ENCODE data around the gene SENP3.
A peak's percentile ranks its signal among the peaks of the same experiment; 100 is the strongest.
"Not testable (repeated sequence)": the region's sequence is repeated elsewhere in the genome, so short reads cannot be mapped to it uniquely, and the experiment has no call there.

SENP3 gene

DNA sequence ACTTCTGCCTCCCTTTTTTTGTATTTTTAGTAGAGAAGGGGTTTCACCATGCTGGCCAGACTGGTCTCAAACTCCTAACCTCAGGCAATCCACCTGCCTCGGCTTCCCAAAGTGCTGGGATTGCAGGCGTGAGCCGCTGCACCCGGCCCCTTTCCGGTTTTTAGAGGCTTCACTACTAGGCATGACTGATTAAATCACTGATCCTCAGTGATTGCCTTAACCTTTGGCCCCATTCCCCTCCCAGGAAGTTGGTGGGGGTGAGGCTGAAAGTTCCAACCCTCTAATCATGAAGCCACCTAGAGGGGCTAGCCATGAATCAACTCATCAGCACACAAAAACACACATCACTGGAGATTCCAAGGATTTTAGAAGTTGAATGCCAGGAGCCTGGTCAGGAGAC is 35.8 kb downstream of the SENP3 start:
- DNase-seq (ENCODE audit: low read depth): not testable (repeated sequence)

DNA sequence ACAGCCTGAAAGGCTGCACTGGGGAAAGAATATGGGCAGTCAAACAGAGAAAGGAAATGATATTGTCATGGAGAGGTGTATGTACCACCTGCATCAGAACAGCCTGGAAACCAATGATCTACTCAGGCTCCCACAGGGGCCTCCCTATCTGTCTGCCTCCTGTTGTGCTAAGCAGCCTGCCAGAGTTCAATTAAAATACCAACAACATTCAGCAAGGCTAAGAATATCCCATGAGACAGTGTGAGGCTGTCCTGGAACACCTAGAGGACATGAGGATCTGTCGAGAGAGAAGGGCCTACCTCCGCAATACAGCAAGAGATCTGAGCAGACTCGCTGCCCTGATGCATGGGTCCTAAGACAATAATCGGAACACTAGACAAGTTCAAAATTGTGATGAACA is 44.6 kb downstream of the SENP3 start:
- DNase-seq (ENCODE audit: low read depth): no peak

DNA sequence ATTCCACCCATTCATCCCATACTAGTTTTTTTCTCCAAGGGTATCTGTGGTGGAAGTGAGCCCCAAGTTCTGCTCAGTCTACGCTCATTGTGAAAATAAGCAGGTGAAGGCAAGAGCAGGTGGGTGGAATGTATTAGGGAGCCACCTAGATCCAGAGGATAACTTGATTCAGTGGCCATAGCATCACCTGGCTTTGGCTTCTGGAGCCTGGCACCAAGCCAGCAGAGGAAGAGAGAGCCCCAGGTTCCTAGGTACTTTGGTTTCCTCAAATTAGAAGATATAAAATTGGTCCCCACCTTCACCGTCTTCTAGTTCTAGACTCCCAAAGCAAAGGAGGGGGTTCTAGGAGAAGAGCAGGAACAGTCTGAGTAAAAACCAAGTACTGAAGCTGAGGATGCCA is 48.9 kb downstream of the SENP3 start:
- DNase-seq (ENCODE audit: low read depth): no peak

DNA sequence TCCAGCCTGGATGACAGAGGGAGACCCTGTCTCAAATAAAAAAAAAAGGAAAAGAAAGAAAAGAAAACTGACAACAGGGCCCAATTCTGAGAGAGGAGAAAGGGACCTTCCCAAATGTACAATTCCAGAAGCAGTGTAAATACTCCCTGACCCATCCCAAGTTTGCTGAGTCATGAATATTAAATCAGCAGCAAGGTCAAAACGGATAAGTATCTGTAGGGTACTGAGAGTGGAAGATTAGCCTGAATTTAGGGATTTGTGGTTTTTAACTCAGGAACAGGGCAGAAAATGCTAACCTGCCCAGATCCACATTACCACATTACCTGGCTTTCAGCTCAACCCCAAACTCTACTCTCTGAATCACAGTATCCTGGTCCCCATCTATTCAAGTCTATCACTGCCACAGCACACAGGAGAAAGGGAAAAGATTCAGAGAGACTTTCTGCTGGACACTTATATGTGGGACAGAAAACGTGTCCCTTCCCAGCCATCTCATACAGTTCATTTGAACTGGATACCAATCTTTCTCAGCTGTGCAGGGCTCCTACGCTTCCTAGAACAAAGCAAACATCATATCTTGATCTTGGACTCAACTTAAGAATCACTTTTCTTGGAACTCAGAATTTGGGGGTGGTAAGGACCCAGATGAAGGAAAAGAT is 50.0 kb downstream of the SENP3 start:
- DNase-seq (ENCODE audit: low read depth): no peak

DNA sequence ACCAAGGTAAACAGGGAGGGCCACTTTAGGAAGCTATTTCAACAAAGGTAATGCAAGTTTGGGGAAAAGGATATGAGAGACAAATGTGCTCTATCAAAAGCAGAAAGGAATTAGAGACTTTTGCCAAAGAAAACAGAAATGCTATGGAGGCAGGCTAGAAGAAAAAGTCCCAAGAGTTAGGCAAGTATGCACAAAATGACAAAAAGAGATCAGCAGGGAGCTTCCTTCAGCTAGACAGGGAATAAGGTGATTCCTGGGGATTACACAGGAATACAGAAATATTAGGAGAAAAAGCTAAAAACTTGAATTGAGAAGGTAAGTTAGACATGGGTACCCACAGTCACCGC is 50.5 kb downstream of the SENP3 start:
- DNase-seq (ENCODE audit: low read depth): no peak

DNA sequence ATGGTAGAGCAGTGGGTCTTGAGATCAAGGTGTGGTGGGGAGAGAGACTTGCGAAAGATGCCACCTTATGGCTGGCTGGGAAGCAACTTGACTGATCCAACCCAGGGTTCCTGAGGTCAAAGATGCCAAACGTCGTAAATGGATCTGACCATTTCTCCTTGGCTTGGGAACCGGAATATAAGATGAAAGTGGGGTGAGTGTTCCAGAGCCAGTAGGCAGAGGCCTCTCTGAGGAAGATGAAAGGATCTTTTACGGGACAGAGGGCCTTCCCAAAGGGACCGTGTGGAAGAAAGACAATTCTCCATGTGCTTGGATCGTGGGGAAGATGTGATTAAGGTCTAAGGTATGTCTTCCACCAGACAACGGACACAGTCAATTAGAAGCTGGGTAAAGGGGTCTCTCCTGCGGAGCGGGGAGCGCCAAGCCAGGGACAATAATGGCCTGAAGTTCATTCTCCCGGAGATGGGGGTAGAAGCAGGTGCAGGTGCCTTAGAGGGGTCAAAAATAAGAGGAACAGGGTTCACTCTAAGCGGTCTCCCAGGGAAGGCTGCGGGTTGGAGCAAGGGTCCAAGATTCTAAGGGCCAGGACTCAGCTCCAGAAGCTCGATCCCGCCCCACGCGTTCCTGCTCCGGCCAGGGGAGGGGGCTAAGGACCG is 52.2 kb downstream of the SENP3 start:
- DNase-seq (ENCODE audit: low read depth): no peak

DNA sequence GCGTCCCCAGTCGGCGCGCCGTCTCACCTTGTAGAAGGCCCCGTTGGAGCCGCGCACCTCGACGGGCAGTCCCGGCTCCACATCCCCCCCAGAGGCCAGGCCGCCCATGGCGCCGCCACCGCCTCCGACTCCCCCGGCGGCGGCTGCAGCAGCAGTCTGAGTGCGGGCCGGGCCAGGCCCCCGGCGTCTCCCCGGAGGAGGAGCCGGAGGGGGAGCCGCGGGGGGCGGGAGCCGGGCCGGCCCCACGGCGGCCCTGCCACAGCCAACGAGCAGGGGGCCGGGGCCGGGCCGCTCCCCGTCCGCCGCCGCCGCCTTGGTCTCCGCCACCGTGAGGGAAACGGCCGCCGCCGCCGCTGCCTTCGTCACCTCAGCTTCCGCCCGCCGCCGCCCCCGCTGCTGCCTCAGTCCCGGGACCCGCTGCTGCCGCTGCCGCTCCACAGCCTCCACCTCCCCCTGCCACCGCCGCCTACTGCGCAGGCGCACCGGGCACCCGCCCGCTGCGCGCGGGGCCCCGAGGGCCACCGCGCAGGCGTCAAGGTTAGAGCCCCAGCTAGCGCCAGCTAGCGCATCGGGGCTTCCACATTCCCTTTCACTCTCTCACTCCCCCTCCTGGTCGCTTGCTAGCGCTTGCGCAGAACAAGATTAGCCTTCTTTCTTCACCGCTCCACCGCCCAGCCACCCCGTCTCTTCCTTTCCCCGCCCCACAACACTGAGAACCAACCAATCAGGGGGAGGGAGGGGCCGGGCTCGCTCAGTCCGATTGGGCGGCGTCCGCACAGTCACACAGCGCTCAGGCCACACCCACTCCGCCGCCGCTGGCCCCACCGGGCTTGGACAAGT is 52.9 kb downstream of the SENP3 start, which contains the start of gene FXR2:
FXR2 (minus strand) TSS at position 473 of the 840 bp plus-strand sequence; CDS start at position 108, 365 bp downstream.
- peak; percentile 99 for DNase-seq (ENCODE audit: low read depth)

DNA sequence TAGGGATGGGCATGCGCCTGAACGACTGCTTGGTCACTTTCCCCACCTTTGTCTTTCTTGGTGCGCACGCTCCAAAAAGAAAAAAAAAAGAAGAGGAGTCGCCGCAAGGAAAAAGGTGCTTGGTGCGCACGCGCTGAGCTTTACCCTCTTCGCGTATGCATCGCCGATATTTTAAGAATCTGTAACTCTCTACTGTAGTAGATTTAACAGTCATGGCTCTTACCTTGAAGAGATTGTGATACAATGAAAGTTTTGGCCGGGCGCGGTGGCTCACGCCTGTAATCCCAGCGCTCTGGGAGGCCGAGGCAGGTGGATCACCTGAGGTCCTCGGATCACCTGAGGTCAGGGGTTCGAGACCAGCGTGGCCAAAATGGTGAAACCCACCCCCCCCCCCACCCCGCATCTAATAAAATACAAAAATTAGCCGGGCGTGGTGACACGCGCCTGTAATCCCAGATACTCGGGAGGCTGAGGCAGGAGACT is 53.6 kb downstream of the SENP3 start:
- no peak for DNase-seq (ENCODE audit: low read depth)

DNA sequence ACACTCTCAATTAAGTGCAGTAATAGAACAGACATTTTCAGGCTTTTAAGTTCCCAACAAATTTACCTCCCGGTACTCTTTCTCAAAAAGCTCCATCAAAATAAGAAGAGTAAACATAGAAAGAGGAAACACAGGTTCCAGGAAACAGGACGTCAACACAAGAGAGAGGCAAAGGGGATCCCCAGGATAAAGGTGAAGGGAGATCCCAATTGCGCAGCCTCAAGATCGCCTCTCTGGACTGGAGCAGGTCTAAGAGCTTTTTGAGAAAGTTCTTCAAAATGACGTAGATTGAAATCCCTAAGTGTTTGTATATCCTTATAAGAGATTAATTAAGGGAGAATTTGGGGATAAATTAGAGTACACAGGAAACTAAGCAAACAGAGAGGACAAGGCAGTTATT is 56.9 kb downstream of the SENP3 start:
- DNase-seq (ENCODE audit: low read depth): no peak

DNA sequence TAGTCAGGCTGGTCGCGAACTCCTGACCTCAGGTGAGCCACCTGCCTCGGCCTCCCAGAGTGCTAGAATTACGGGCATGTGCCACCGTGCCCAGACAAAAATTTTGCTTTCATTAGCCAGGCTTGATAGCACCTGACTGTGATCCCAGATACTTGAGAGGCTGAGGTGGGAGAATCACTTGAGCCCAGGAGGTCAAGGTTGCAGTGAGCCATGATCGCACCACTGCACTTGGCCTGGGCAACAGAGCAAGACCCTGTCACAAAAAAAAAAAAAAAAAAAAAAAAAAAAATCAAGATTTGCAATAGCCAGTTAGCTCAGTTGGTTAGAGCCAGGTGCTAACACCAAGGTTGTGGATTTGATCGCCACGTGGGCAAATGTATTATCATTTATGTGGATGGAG is 59.1 kb downstream of the SENP3 start:
- no peak for DNase-seq (ENCODE audit: low read depth)

Data from activated T-cell treated with anti-CD3 and anti-CD28 coated beads for 48 hours (primary cell).